NCI-H510A (cell line): ENCODE measurements around the gene CHN2.
A peak's percentile ranks its signal among the peaks of the same experiment; 100 is the strongest.

Source experiments
- DNase-seq: peaks from one replicate; lab custom pipeline; 2025; lab: John Stamatoyannopoulos, UW

The CHN2 gene

DNA sequence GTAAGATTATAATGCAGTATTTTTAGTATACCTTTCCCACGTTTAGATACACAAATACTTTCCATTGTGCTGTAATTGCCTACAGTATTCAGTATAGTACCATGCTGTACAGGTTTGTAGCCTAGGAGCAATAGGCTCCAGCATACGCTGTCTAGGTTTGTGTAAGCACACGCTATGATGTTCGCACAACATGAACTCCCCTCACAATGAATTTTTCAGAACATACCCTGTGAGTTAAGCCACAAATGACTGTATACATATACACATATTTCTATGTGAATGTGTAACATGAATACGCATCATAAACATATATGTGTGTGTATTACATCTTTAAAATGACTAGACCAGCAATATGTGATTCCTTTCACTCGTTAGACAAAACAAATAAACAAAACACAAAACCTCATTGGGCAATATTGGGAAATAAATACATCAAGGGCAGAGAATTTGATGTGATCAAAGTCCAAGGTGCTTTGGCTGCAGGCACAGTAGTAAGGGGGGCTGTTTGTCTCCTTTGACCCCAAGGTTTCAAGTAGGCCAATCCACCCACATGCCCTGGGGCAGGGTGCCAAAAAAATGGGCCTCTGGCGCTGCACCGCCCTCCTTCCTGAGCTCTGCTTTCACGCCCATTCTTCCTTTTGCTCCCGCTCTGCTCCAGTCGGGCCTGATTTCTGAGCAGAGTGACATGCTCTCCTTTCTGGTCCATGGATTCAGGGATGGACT lies 33.9 kb downstream of the CHN2 start:
- peak; percentile 13 for DNase-seq

DNA sequence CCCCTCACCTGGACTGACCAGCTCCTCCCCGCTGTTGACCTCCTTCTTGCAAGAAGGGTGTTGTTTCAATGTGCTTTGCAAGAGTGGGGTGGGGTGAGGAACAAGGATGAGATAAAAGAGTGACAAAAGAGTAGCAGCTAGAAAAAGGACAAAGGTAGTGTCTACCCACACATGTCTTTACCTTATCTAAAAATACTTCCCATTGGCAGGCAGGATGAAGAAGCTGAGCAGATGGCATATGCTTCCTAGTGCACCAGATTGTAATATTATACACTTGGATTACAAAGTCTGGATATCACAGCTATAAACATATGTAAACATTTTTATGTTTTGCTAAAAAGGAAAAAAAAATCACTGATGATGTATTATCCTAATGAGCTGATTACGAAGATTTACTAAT lies 34.5 kb downstream of the CHN2 start:
- no peak for DNase-seq

DNA sequence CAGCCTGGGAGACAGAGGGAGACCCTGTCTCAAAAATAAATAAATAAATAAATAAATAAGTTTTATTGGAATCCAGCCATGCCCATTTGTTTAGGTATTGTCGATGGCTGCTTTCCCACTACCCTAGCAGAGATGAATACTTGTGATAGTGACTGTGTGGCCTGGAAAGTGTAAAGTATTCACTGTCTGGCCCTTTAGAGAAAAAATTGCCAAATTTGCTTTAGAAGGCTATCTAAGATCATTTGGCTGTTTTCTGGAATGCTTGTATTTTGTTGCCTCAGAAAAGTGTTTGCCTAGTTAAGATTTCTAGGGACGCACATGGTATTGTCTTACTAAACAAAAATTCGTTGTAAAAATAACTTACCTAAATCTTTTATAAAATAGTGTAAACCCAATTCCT lies 35.4 kb downstream of the CHN2 start:
- no peak for DNase-seq

DNA sequence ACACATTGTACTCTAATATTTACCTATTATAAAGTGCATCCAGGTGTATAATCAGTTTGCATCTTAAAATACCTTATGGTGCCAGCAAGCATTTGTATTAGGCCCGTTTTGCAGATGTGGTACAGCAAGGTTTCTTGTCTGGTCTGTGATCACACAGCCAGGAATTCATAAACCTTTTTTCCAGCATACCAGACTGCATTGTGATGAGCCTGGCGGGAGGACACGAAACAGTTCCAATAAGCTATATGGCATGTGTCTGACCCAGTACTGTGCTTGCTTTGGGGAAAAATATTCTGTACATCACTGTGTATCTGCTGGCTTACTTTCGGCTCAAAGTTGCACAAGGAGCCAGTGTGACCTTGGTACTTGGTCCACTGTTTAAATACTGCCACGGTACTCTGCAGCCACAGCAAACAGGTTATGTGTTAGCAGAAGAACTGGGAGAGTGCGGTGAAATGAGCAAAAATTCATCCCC lies 36.3 kb downstream of the CHN2 start:
- no peak for DNase-seq

DNA sequence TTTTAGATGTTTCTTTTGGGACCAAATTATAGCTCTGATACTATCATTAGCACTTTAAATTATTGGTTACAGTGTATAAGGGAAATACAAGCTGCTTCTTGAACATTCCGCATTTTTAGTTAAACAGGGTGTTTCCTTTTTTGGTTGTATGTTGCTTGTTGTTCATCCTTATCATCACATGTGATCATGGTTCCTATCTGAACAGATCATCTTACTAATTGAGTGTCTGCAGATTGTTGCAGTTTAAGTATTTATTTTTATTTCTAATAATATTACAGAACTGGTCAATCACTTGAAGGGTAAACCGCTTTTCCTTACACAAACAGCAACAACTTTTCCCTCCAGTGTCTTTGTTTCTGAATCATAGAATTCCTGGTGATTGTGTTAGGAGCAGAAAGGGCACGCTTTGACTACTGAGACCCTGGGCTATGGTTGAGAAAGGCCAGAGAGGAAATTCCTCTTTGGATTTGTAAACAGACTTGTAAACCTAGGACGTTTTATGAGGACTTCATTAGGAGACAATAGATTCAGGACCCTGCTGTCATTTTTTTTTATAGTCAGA lies 37.2 kb downstream of the CHN2 start:
- no peak for DNase-seq

DNA sequence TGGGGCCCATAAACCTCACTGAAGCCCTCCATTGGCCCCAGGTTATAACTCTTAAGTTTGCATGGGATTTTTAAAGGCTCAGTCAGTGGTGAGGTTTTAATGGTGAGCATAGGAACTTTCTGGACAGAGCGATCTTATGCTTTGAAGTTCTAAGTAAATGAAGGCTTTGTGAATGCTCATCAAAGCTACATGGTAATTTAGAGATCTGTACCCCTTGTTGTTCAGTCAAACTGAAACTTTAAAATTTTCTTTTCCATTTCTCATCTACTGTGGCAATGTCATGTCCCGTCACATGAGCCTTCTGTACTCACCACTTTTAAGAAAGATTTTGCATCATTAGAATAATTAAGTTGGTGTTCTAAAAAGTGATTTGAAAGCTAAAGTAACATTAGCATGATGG lies 39.9 kb downstream of the CHN2 start:
- no peak for DNase-seq

DNA sequence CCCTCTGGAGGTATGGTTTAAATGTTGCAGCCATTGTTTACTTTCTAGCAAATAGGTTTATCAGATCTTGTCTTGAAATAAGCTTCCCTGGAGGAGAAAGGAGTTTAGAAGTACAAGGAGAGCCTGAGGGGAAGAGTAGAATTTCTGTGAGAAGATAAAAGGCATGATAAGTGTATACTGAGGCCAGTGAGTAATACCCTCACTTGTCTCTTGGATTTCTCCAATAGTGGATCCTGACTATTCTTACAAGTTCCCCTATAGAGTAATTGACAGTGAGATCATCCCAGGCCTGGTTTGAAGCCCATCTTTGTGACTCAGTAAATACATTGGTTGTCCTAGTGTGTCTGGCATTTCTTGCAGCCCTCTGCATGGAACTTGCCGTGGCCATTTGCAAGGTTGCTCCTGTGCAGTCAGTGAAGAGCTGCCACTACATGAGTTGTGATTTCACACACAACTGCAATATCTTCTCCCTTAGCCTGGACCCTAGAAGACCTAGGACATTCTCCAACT lies 41.6 kb downstream of the CHN2 start:
- DNase-seq, result no peak

DNA sequence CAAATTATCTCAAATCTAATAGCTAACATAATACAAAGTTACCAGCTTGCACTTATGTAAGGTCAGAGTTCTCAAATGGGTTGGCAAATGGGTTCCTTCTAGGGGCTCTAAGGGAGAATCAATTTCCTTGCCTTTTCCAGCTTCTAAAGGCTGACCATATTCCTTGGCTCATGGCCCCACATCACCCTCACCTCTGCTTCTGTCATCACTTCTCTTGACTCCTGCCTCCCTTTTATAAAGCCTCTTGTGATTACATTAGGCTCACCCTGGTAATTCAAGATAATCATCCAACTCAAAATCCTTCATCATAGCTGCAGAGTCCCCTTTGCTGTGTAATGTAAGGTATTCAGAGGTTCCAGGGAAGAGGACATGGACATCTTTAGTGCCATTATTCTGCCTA lies 42.1 kb downstream of the CHN2 start:
- DNase-seq, result no peak

DNA sequence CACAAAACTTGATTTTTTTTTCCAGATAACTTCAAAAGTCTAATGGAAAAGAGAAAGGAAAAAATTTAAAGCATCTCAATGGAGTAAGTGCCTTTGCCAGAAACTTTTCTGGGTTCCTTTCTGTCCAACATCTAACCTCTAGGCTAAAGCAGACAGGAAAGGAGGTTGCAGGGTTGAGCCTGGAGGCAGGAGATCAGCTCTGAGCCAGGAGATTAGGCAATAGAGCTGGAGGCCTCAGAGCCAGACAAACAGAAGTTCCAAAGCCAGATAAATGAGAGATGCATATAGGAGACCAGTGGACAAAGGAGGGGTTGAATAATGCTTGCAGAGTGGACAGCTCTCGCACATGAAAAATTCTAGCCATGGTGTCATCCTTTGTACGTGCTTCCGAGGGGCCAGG lies 42.9 kb downstream of the CHN2 start:
- no peak for DNase-seq

DNA sequence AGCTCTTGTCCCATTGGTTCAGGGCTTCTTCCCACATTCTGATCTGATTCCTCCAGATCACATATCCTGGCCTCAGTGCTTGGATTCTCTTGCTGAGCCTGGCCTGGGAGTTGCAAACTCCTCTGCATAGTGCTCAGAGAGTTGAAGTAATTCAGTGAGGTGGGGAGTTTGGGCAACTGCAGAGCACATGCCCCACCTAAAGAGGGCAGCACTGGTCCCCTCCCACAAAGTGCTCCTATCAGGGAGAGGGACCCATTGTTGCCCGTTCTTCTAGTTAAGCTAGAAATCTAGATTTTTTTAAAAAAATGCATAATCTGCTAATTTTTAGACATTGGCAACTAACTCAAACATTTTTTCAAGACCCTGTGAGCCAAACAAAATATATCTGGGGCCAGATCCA lies 45.1 kb downstream of the CHN2 start:
- no peak for DNase-seq

DNA sequence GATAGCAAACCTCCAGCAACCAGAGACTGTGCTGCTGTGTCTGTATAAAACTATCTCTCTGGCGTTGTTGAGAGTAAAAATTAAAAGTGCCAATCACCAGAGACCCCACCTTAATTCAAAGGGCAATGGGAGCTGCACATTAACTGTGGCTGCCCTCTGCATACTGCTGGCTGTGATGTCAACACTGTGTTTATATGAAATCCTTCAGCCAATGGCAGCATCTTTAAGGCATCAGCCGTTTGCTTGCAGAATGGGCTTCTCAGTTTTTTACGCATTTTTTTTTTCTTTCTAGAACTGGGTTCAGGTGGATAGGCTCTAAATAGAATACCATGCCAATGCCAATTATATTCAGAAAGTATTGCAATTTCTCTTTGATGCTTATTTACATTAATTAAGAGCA lies 47.7 kb downstream of the CHN2 start:
- DNase-seq, result no peak

DNA sequence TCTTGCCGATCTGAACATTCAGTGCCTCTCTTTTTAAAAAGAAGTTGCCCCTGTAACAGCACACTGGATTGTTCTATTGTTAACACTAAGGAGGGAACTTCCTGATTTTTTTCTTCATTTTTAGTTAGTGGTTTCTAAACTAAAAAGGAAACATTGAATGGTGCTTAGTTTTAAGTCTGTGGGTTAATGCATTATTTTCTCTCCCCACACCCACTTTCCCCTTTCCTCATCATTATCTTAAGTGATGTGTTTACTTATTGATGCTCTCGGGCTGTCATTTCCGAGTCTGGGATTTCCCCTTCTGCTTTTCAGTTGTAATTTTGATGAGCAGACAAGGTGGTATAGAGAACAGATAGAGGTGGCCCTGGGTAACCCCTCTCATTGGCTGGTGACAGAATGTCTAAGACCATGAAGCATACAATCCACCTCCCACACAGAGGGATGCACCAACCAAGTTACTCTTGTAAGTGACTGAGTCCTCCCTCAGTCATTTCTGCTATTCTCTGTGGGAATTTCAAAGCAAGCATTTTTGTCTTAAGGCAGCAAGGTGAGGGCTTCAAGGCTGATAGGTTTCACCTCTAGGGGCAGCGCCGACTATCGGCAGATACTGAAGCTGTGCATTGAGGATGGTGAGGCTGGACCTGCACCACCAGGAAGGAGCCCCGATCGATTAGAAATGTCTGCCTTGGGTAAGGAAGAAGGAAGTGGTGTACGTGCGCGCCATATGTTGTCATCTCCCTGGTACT lies 49.5 kb downstream of the CHN2 start:
- no peak for DNase-seq

DNA sequence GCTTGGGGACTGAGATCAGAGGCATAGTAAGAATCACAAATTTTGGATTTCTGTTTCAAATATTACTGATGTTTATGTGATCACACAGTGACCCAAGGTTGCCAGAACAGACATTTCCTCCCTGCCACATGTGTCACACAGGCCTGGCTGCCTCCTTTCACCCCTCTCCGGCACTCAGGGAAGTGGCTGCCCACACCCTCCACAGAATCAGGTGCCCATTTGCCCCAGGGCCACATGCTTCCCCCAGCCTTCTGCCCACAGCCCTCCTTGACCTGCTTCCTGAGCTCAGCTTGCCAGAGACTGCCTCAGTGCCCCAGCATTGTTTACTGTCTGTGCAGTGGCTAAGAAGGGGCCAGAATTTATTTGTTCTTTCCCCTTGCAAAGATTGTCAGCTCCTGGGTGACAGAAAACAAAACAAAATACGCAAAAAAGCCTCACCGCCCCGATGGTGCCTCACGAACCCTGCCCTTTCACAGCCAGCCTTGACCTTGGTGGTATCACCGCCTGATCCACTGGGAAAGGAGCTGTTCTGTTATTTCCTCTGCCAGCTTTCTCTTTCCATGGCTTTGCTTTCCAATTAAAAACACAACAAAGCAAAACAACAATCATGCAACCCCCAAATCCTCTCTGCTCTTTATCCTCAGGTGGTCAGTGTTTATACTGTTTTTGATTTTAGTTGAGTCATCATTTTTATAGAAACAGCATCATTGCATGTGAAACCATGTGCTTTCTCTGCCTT lies 52.8 kb downstream of the CHN2 start:
- DNase-seq, result no peak

DNA sequence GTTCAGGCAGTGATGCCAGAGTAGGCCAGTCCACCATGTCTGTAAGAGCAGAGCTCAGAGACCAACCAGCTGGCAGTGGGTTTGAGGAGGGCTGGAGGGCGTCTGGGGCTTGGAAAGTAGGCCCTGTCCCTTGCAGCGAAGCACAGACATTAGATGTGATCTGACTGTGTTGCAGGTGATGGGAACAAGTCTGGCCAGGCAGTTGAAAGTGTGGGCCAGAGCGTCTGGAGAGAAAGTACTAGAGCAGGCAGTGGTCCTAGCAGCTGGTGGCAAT lies 53.3 kb downstream of the CHN2 start:
- no peak for DNase-seq

DNA sequence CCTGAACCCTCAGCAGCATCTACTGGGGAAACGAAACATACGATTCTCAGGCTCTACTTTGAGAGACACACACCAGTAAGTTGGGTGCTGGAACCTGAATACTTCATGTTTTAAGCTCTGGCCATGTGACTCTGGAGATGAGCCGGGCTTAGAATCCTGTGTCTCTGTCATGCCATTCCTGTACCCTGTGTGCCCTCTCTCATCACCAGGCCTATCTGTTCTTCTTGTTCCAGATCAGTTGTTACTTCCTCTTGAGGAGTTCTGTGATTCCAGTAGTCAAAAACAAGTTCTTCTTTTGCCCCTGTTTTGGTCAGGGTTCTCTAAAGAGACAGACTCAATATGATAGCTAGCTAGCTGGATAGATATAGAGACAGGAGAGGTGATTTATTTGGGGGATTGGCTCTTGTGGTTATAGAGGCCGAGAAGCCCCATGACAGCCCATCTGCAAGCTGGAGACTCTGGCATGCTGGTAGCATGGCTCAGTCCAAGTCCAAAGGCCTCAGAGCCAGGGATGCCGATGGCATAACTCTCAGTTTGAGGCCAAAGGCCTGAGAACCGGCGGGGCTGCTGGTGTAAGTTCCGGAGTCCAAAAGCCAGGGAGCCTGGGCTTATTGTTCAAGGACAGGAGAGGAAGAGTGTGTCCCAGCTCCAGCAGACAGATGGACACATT lies 54.3 kb downstream of the CHN2 start:
- DNase-seq, result no peak

DNA sequence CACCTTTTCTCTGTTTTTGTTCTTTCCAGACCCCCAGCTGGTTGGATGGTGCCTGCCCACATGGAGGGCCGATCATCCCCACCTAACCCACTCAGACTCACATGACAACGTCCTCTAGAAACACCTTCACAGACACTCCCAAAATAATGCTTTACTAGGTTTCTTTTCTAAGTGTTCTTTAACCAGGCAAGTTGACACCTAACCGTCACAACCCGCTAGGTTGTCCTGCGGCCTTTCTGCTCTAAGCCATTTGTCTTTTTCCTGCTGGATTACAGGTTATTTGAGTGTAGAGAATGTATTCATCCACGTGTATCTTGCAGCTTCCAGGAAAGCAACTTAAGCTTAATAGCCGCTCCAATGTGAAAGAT lies 54.8 kb downstream of the CHN2 start:
- no peak for DNase-seq

DNA sequence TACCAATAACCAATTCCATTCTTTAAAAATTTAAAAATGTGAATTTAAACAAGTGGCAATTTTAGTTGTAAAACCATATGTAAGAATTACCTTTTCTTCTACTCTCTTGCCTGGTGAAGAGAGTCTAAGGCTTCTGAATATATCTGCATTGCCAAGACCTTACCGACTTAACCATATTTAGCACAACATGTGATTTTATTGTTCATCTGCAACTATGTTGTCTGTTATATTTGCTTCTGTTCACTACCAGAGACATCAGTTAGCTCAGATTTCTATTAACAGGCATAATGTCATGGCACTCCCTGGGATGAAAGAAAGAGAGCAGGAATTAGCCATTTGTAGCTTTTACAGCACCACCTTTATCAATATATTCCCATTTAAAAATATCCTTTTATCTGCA lies 55.3 kb downstream of the CHN2 start:
- no peak for DNase-seq

DNA sequence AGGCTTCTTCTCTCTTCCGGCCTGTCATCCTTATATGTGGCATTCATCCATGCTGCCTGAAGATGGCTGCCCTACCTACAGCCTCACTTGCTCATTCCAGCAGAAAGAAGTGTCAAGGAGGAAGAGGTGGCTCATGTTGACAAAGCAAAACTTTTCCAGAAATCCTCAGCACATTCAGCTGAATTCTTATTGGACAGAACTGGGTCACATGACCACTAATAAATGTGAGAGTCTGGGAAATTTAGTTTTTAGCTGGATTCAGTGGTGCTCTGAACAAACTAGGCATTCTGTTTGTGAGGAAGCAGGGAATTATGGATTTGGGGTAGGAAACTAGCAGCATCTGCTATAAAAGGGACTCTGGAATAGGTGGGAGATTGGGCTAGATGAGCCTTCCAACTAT lies 58.6 kb downstream of the CHN2 start:
- DNase-seq, result no peak

DNA sequence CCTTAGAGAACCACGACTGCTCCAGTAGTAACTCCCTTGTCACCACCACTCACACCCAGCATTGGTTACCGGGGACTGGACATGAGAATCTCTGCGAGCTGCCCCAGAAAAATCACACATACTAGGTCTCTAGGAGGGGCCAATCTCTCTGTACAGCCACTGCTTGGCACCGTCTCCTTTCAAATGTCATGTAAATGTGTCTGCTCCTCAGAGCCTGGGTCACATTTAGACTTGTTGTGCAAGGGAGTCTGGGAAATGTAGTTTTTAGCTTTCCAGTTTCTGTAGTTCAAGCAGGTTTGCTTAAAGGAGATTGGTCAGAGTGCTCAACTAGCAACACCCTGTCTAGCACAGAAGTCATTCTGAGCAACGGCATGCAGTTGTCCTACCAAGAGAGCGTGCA lies 60.0 kb downstream of the CHN2 start:
- DNase-seq, result no peak

DNA sequence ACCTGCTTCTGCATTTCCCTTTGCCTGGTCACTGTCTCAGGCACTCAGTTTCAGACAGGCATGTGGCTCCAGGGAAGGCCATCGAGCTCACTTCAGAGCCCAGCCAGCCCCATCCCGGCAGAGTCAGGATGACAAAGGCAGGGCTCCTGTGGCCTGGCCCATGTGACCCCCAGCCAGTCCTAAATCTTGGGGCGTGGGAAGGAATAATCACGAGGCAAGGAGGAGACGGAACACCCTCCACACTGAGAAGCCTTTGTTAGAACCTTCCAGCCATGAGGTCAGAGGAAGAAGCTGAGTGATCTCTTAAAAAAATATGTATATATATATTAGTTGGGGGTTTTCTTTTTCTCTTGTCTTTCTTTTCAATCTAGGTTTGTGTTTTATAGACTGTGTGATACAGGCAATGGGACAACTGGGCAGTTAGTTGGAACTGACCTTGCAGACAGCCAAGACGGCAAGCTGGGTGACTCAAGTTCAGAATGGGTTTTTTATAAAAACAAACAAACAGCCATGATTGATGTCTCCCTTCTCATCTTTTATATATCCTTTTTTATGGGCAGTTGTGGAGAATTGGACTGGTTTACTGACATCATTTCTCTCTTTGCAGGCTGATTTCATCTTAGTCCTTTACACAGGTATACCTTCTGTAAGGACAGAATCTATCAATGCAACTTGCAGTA lies 60.8 kb downstream of the CHN2 start:
- no peak for DNase-seq

DNA sequence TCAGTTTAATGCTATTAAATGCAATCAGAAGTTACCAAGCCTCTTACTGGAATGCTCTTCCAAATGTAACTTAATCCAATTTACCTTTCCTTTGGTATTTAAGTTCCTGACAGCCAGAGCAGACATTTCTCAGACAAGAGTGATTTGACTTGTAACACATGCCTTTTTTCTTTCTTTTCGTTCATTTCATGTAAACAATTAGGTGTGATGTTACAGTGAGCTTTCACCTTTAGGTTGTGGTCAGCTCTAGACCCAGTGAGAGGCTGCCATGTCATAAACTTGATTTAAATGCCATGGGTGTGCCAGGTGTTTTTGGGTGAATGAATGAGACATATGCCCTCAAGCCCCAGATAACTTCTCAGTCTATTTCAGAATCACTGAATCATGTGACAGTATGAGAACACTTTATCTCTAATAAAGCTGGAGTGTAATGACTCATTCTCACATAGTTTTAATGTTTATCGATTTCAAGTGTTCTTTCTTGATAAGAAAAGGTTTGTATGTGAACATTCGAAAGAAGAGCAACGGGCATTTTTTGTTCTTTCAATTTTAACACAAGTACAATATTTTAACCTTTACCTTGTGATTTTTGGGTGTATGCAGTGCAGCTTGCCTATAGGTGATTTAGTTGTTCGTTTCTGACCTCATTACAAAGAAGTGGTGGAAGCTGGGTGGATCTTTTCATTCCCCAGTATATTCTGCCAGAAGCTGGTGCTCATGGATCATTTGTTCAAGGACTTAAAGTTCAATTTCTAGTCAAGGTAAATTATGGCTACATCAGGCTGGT lies 61.5 kb downstream of the CHN2 start:
- DNase-seq, result no peak
